Measurements from ENCODE around the gene GAS7. TPM values are rescaled to one million over a fixed set of nuclear protein-coding genes. Genes with fewer than 3 reads are reported as not detected.

Gene GAS7
- total RNA-seq, 2 donors from 2014 or later = 8.0 to 20.1 TPM

- TF ChIP-seq POLR2A (IDR thresholded peaks at IDR 0.05) (no peak), CTCF (IDR thresholded peaks at IDR 0.05) (no peak)
- H3K36me3 ChIP-seq (replicated peaks in 1 of 2; ENCODE audit: insufficient read depth in 1 of 2, low read depth in 2 of 2) = no peaks in the 10 kb centered on the region
- H3K27ac ChIP-seq = peak overlapping the region in 1 of 4 donors; percentile 14
- DNase-seq (no peak), ATAC-seq (no peak)
- H3K4me3 ChIP-seq = peak overlapping the region in 1 of 2 donors; percentile 21
- no peaks in the 10 kb centered on the region for H3K9me3 ChIP-seq
- peaks cover 0 to 8% of the 10 kb centered on the region in 2 donors for H3K27me3 ChIP-seq
- H3K4me1 ChIP-seq = peaks cover 14% of the 10 kb centered on the region
- intact Hi-C loops (cut with DNase I) = no loop called here
- WGBS, 2 donors = 1 to 20% methylated on average over 1 to 90 of the region's 90 CpGs
Observed at GRCh38 chr17:10197721-10198508, 491 bp downstream of the GAS7 start.

GRCh38 chr17:10197362-10197720, 1.1 kb downstream of the GAS7 start:
- ATAC-seq = no peak
- Histone ChIP-seq H3K36me3 (replicated peaks in 1 of 2; ENCODE audit: insufficient read depth in 1 of 2, low read depth in 2 of 2) (no peaks in the 10 kb centered on the region), H3K9me3 (no peaks in the 10 kb centered on the region), H3K4me1 (peaks cover 14% of the 10 kb centered on the region), H3K4me3 (no peak overlapping the region), H3K27me3 (peaks cover 0 to 8% of the 10 kb centered on the region in 2 donors), H3K27ac (no peak overlapping the region)
- intact Hi-C loops (cut with DNase I) = no loop called here
- no peak for DNase-seq
- TF ChIP-seq CTCF (IDR thresholded peaks at IDR 0.05) (no peak), POLR2A (IDR thresholded peaks at IDR 0.05) (no peak)
- 18 to 50% methylated on average over 1 to 11 of the region's 11 CpGs for WGBS, 2 donors

- Histone ChIP-seq H3K36me3 (replicated peaks in 1 of 2; ENCODE audit: insufficient read depth in 1 of 2, low read depth in 2 of 2) (no peaks in the 10 kb centered on the region), H3K27ac (no peak overlapping the region), H3K27me3 (peaks cover 0 to 8% of the 10 kb centered on the region in 2 donors), H3K9me3 (no peaks in the 10 kb centered on the region), H3K4me3 (no peak overlapping the region), H3K4me1 (peaks cover 14% of the 10 kb centered on the region)
- intact Hi-C loops (cut with DNase I) = no loop called here
- no peak for ATAC-seq
- TF ChIP-seq POLR2A (IDR thresholded peaks at IDR 0.05) (no peak), CTCF (IDR thresholded peaks at IDR 0.05) (no peak)
- WGBS, 2 donors = 55 to 67% methylated on average over 4 of the region's 4 CpGs
- no peak for DNase-seq
Observed at GRCh38 chr17:10196941-10197340, 1.5 kb downstream of the GAS7 start.

GRCh38 chr17:10196384-10196895, 2.0 kb downstream of the GAS7 start:
- WGBS, 2 donors = 72 to 77% methylated on average over 11 of the region's 11 CpGs
- intact Hi-C loops (cut with DNase I) = no loop called here
- TF ChIP-seq POLR2A (IDR thresholded peaks at IDR 0.05) = no peak
- TF ChIP-seq CTCF (IDR thresholded peaks at IDR 0.05) = no peak
- Histone ChIP-seq H3K9me3 (no peaks in the 10 kb centered on the region), H3K27ac (no peak overlapping the region), H3K4me1 (peaks cover 14% of the 10 kb centered on the region), H3K36me3 (replicated peaks in 1 of 2; ENCODE audit: insufficient read depth in 1 of 2, low read depth in 2 of 2) (no peaks in the 10 kb centered on the region), H3K27me3 (peaks cover 0 to 8% of the 10 kb centered on the region in 2 donors), H3K4me3 (no peak overlapping the region)
- DNase-seq (no peak), ATAC-seq (no peak)
